ENCODE data around the gene XRCC4. TPM values are rescaled to one million over a fixed set of nuclear protein-coding genes. Genes with fewer than 3 reads are reported as not detected.

XRCC4 gene
- total RNA-seq, 2 experiments from 2014 or later: 14.0 to 15.2 TPM

- H3K36me3 Mint-ChIP-seq: no peaks in the 10 kb centered on the region
- H3K9me3 Mint-ChIP-seq: peaks cover 2% of the 10 kb centered on the region
- H3K27ac Mint-ChIP-seq: no peak overlapping the region
- no peak for DNase-seq
- intact Hi-C loops (cut with micrococcal nuclease): no loop called here
- no peak overlapping the region for H3K4me3 Mint-ChIP-seq
- no peaks in the 10 kb centered on the region for H3K27me3 Mint-ChIP-seq
- ChIA-PET CTCF (no interaction called here), POLR2A (no interaction called here)
- peaks cover 5% of the 10 kb centered on the region for H3K4me1 Mint-ChIP-seq (ENCODE audit: low read depth)
Observed at GRCh38 chr5:83397658-83398057, 320.3 kb downstream of the XRCC4 start.

GRCh38 chr5:83400241-83400640, 322.9 kb downstream of the XRCC4 start:
- intact Hi-C loops (cut with micrococcal nuclease): no loop called here
- Mint-ChIP-seq H3K9me3 (peaks cover 2% of the 10 kb centered on the region), H3K27me3 (no peaks in the 10 kb centered on the region), H3K4me1 (ENCODE audit: low read depth) (peaks cover 5% of the 10 kb centered on the region), H3K4me3 (no peak overlapping the region), H3K36me3 (no peaks in the 10 kb centered on the region), H3K27ac (no peak overlapping the region)
- ChIA-PET POLR2A (no interaction called here), CTCF (no interaction called here)
- no peak for DNase-seq

- Mint-ChIP-seq H3K36me3 (no peaks in the 10 kb centered on the region), H3K9me3 (peaks cover 2% of the 10 kb centered on the region), H3K4me1 (ENCODE audit: low read depth) (peaks cover 5% of the 10 kb centered on the region), H3K27me3 (no peaks in the 10 kb centered on the region), H3K27ac (no peak overlapping the region), H3K4me3 (no peak overlapping the region)
- ChIA-PET CTCF (no interaction called here), POLR2A (no interaction called here)
- DNase-seq: no peak
- intact Hi-C loops (cut with micrococcal nuclease): no loop called here
Observed at GRCh38 chr5:83400701-83401100, 323.4 kb downstream of the XRCC4 start.

DNA sequence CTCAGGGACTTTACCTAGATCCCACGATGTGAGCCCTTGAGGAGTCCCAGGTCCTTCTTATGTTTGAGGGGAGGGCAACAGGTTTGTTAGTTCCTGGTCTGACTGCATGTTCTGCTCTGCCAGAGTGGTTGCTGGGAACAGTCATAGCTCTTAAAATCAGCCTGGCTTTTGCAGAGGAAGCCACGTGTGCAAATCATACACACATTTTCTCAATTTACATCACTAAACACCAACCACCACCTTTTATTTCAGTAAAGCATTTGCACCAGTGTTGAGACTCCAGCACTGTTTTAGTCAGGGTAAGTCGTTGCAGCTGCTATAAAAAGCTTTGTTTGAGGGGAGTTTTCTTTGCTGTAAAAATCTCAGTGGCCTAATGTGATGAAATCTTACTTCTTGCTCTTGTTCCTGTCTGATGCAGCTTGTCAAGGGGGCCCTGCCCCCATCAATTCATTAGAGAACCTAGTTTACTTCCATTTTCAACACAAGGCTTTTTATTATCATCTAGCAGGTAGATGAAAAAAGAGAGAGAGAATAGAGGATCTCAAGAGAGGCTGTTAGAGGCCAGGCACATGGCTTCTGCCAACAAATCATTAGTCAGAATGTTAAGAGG, 323.9 kb downstream of the XRCC4 start:
- ChIA-PET CTCF (interaction anchor here (1.4 kb wide), 1 partner anchor 30 kb away, joined by 4 read pairs; no protein-coding TSS in a partner anchor), POLR2A (no interaction called here)
- peaks cover 2% of the 10 kb centered on the region for H3K9me3 Mint-ChIP-seq
- no peaks in the 10 kb centered on the region for H3K36me3 Mint-ChIP-seq
- DNase-seq: peak; percentile 13
- H3K27ac Mint-ChIP-seq: no peak overlapping the region
- no peaks in the 10 kb centered on the region for H3K27me3 Mint-ChIP-seq
- peaks cover 5% of the 10 kb centered on the region for H3K4me1 Mint-ChIP-seq (ENCODE audit: low read depth)
- no peak overlapping the region for H3K4me3 Mint-ChIP-seq
- intact Hi-C loops (cut with micrococcal nuclease): no loop called here

DNA sequence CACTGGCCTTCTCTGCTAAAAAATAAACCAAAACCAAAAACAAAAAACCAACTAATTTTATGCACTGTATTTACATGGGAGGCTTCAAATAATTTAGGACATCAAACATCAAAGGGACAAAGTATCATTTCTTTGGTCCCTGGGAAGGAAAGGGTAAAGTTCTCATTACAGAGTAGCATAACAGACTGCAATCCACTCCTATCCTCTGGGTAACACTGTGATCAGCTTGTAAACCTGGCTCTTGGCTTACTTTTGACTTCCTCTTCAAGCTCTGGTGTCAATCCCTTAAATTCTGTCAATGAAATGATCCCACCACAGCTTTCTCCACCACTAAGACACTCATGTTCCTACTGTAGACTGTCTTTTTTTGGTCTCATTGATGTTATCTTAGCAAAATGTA, 324.4 kb downstream of the XRCC4 start:
- no peak for DNase-seq
- Mint-ChIP-seq H3K4me3 (no peak overlapping the region), H3K4me1 (ENCODE audit: low read depth) (peaks cover 5% of the 10 kb centered on the region), H3K36me3 (no peaks in the 10 kb centered on the region), H3K9me3 (peaks cover 2% of the 10 kb centered on the region), H3K27me3 (no peaks in the 10 kb centered on the region), H3K27ac (no peak overlapping the region)
- intact Hi-C loops (cut with micrococcal nuclease): no loop called here
- ChIA-PET POLR2A (no interaction called here), CTCF (interaction anchor here (1.4 kb wide), 1 partner anchor 29 kb away, joined by 4 read pairs; no protein-coding TSS in a partner anchor)

Other genes with a start within 250 kb of the XRCC4 start
- gene TMEM167A, start 153 bp upstream of the XRCC4 start, total RNA-seq: 10 to 100 TPM; 73.6 to 78.6 TPM